ENCODE results near the gene LRP2BP.

DNA sequence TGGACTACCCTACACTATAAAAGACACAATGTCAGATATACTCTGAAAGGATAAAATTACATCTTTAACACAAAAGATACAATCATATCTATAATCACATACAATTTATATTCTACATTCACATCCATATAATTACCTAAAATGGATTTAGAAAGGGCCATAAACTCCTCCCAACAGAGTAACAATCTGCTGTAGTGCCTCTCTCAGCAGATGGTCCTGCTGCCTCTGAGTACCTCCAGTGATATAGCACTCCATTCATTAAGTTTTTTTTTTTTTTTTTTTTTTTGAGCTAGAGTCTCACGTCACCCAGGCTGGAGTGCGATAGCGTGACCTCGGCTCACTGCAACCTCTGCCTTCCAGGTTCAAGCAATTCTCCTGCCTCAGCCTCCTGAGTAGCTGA lies 8.3 kb upstream of the LRP2BP start:
- TF ChIP-seq, protein P1, sequence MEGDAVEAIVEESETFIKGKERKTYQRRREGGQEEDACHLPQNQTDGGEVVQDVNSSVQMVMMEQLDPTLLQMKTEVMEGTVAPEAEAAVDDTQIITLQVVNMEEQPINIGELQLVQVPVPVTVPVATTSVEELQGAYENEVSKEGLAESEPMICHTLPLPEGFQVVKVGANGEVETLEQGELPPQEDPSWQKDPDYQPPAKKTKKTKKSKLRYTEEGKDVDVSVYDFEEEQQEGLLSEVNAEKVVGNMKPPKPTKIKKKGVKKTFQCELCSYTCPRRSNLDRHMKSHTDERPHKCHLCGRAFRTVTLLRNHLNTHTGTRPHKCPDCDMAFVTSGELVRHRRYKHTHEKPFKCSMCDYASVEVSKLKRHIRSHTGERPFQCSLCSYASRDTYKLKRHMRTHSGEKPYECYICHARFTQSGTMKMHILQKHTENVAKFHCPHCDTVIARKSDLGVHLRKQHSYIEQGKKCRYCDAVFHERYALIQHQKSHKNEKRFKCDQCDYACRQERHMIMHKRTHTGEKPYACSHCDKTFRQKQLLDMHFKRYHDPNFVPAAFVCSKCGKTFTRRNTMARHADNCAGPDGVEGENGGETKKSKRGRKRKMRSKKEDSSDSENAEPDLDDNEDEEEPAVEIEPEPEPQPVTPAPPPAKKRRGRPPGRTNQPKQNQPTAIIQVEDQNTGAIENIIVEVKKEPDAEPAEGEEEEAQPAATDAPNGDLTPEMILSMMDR (IDR thresholded peaks at IDR 0.05; ENCODE audit: insufficient read depth, low read depth, low read length): no peak
- no peak for TF ChIP-seq EZH2 (IDR thresholded peaks at IDR 0.05; ENCODE audit: insufficient read depth, low read length)
